Liver (tissue), 2 donors: ENCODE results near the gene APBA3.

Source experiments
- EGR1 ChIP-seq, 2 donors: IDR thresholded peaks; 2 replicates each; pipeline ENCODE4 v1.6.1; 2016 to 2018; ENCODE audit warnings: antibody characterized with exemption in 2 of 2, low read depth in 2 of 2
- SP1 ChIP-seq: IDR thresholded peaks from 2 replicates; pipeline ENCODE4 v1.6.1; 2018; ENCODE audit warnings: antibody characterized with exemption, mild to moderate bottlenecking
- donor health status: healthy.

DNA sequence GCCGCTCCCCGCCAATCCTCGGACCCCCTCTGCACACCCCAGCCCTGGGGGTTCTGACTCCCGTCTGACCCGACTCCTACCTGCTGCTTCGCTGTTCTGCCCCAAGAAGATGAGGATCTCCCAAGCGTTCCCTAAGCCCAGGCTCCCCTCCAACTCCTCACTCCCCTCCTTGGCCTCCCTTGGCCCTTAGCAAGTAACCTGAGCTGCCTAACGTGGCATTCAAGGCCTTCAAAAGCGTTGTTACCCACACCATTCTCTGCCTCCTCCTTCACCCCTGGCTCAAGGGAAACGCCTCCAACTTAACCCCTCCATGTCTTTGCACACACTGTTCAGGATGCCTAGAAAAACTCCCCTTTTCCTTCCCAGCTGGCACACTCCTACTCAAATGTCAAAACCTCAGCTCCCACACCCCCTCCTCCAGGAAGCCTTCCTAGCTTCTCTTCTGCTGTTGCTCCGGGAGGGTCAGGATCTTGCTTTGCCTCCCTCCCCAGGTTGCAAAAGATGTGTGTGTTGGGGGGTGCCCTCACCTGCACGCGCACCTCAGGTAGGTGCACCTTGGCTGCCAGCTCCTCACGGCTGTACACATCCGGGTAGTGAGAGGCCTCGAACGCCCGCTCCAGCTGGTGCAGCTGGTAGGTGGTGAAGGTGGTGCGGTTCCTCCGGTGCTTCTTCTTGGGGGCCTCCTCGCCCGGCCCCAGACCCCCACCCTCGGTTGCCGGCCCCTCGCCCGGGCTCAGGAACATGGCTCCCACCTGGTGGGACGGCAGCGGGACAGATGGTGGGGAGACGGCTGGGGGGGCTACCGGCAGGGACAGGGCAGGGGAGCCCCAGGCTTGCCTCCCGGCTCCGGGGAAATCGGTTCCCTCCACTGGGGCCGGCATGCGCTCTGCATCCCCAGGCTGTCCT is 9.8 kb upstream of the APBA3 start:
- no peak for TF ChIP-seq SP1
- no peak for TF ChIP-seq EGR1 (IDR thresholded peaks at IDR 0.05; ENCODE audit: low read depth in 2 of 2)
